Right atrium auricular region (tissue), 2 donors: Measurements from ENCODE around the gene ADCY4. TPM values are rescaled to one million over a fixed set of nuclear protein-coding genes. Genes with fewer than 3 reads are reported as not detected.

ENCODE experiments used
- DNase-seq: peaks from one replicate; pipeline ENCODE4 v3.0.0-alpha.2; 2019; ENCODE audit warnings: low spot score
- H3K27ac ChIP-seq, 2 donors: fragments of 200-600 bp; sonication (generic); 1 replicate in 1 of 2; 2 replicates in 1 of 2; pipeline ENCODE4 v1.5.1; 2016 to 2019
- H3K27me3 ChIP-seq, 2 donors: fragments of 200-600 bp; sonication (generic); one replicate each; pipeline versions ENCODE4 v1.5.1 to v1.6.0; 2017 to 2019
- H3K36me3 ChIP-seq: fragments of 200-600 bp; sonication (generic); one replicate; pipeline ENCODE4 v1.5.1; 2016
- H3K4me1 ChIP-seq, 2 donors: fragments of 200-600 bp; sonication (generic); one replicate each; pipeline versions ENCODE4 v1.5.1 to v1.6.0; 2017 to 2019
- H3K4me3 ChIP-seq, 2 donors: fragments of 200-600 bp; sonication (generic); 1 replicate in 1 of 2; 2 replicates in 1 of 2; pipeline ENCODE4 v1.5.1; 2017 to 2019; ENCODE audit warnings: mild to moderate bottlenecking in 1 of 2, moderate library complexity in 1 of 2
- H3K9me3 ChIP-seq, 2 donors: fragments of 200-600 bp; sonication (generic); one replicate each; pipeline ENCODE4 v1.5.1; 2019
- total RNA-seq, 2 donors: library from RNA; depleted of rRNA; stranded (reverse); fragments of >200 nt; gene quantifications; one replicate each; pipeline ENCODE4 v1.1.0, GENCODE V29; 2016
- TF ChIP-seq, protein P1 (sequence below), 2 donors: fragments of 200-600 bp; sonication (generic); IDR thresholded peaks; one replicate each; pipeline ENCODE4 v1.5.1; 2019; ENCODE audit warnings: antibody characterized with exemption in 2 of 2

Gene ADCY4
- total RNA-seq, 2 donors from 2014 or later = 17.1 to 25.5 TPM

DNA sequence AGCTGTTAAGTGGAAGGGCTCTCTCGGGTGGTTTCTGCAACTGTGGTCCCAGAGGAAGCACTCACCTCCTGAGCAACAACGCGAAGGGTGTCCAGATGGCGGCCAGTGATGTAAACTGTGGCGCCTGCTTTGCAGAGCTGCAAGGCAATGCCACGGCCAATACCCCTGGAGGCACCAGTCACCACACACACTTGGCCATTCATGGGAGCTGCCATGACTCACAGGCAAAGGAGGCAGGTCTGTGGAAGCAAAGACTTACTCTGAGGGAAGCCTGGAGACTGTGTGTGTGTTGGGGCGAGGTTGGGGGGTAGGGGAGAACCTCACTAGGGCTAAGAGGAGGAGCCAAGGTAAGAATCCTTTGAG lies 36.0 kb downstream of the ADCY4 start:
- TF ChIP-seq, protein P1, sequence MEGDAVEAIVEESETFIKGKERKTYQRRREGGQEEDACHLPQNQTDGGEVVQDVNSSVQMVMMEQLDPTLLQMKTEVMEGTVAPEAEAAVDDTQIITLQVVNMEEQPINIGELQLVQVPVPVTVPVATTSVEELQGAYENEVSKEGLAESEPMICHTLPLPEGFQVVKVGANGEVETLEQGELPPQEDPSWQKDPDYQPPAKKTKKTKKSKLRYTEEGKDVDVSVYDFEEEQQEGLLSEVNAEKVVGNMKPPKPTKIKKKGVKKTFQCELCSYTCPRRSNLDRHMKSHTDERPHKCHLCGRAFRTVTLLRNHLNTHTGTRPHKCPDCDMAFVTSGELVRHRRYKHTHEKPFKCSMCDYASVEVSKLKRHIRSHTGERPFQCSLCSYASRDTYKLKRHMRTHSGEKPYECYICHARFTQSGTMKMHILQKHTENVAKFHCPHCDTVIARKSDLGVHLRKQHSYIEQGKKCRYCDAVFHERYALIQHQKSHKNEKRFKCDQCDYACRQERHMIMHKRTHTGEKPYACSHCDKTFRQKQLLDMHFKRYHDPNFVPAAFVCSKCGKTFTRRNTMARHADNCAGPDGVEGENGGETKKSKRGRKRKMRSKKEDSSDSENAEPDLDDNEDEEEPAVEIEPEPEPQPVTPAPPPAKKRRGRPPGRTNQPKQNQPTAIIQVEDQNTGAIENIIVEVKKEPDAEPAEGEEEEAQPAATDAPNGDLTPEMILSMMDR (IDR thresholded peaks at IDR 0.05) = no peak
- Histone ChIP-seq H3K27me3 (no peaks in the 10 kb centered on the region), H3K27ac (peak overlapping the region; percentile 84 to 91), H3K36me3 (peaks cover 45% of the 10 kb centered on the region), H3K9me3 (no peaks in the 10 kb centered on the region), H3K4me1 (peaks cover 0 to 20% of the 10 kb centered on the region in 2 donors), H3K4me3 (peak overlapping the region; percentile 80 to 87)
- DNase-seq = no peak

DNA sequence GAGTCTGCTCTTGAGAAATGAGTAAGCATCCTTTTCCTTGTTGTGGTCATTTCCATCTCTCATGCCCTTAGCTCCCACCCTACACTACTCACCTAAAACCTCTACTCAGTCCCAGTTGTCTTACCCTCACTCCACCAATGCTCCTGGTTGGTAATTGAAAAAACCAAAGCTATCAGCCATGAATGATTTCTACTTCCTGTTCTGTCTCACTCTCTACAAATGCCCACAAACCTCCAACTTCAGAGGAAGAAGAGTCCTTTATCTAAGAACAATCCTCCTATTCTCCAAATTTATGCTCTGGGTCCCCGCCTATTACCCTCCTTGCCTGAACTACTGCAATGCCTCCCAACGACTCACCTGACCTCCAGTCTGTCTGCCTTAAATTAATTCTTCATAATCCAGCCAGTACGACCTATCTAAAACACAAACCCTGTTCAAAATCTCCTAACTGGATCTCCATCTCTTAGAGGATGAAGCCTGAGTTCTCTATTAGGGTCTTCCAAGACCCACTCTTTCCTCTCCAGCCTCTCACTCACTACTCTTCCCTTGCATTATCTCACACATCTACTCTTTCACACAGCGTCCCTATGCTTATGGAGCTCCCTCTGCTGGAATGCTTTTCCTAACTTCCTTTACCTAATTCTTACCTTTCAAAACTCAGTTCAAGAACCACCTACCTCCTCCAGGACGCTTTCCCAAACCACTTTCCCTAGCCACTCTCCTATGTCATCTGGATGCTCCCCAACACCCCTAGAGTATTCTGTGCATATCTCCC lies 37.5 kb downstream of the ADCY4 start:
- no peak overlapping the region for H3K4me3 ChIP-seq
- H3K36me3 ChIP-seq = peaks cover 30% of the 10 kb centered on the region
- no peak for DNase-seq
- H3K27ac ChIP-seq = no peak overlapping the region
- TF ChIP-seq, protein P1 (IDR thresholded peaks at IDR 0.05) = no peak
- H3K27me3 ChIP-seq = no peaks in the 10 kb centered on the region
- no peaks in the 10 kb centered on the region for H3K9me3 ChIP-seq
- H3K4me1 ChIP-seq = peaks cover 0 to 20% of the 10 kb centered on the region in 2 donors

DNA sequence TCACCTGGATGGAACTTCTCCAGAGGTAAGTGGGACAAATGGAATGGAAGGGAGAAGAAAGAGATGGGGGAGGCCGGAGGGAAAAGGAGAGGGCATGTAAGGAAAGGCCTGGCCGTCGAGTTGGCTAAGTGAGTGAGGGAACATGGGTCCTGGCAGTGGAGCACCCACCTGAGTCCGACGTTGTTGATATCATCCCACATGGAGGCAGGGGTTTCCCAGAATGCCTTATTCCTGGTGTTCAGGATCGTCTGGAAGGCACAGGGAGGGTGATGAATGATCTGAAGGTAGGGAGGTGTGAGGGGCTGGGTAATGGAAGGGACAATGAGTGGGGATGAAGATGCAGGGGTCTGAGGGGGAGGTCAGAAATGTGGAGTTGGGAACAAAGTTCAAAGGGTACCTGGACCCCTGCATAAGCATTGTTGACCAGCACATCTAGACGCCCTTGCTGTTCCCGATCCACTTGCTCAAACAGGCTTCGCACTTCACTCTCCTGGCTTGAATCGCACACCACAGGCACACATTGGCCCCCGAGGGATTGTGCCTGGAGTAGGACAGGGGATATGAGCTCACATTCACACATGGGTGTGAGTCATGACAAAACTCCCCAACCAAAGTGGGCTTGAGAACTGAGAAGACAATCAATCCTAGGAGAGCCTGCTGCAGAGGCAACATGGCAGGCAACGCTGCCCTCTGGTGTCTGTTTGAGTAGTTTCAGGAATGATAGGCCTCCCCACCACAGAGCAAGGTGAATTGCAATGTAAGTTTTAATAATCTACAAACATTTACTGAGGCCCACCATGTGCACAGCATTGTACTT lies 38.3 kb downstream of the ADCY4 start:
- DNase-seq = peak; percentile 72
- Histone ChIP-seq H3K36me3 (peaks cover 22% of the 10 kb centered on the region), H3K9me3 (no peaks in the 10 kb centered on the region), H3K4me1 (peaks cover 0 to 20% of the 10 kb centered on the region in 2 donors), H3K27me3 (no peaks in the 10 kb centered on the region), H3K4me3 (no peak overlapping the region), H3K27ac (no peak overlapping the region)
- TF ChIP-seq, protein P1 (IDR thresholded peaks at IDR 0.05) = peak; percentile 30 to 79

GRCh38 chr14:24293525-24293924 lies 41.3 kb downstream of the ADCY4 start:
- TF ChIP-seq, protein P1 (IDR thresholded peaks at IDR 0.05) = no peak
- no peak overlapping the region for H3K27ac ChIP-seq
- H3K4me1 ChIP-seq = no peaks in the 10 kb centered on the region
- H3K4me3 ChIP-seq = no peak overlapping the region
- H3K36me3 ChIP-seq = peaks cover 41% of the 10 kb centered on the region
- H3K27me3 ChIP-seq = no peaks in the 10 kb centered on the region
- H3K9me3 ChIP-seq = no peaks in the 10 kb centered on the region
- no peak for DNase-seq

DNA sequence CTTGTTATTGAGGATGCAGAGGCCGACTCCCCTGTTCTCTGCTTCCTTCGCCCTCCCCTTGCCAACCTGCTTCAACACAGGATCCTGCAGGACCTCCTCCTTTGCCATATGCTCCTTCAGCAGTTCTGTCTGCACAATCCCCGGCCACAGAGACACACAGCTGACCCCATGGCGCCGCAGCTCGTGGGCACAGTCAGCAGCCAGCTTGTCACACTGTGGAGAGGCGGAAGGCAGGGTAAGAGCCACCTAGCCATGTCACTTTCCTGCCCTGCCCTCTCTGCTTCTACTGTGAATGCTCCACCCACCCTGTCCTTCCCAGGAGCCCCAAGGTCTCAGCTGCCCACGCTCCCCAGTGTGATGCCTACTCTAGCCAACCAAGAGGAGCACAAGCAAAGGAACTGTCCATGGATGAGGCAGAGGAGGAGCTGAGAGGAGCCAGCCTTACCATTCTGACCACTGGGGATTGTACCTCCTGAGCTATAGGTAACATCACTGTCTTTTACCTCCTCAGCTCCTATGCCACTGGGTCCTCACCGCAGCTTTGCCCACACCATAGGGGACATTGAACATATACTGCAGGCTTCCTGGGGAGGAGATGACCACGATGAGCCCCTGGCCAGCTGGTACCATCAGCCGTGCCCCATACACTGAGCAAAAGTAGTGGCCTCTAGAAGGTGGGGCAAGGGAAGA lies 42.6 kb downstream of the ADCY4 start:
- H3K9me3 ChIP-seq = no peaks in the 10 kb centered on the region
- H3K4me1 ChIP-seq = no peaks in the 10 kb centered on the region
- no peak overlapping the region for H3K4me3 ChIP-seq
- H3K36me3 ChIP-seq = peaks cover 41% of the 10 kb centered on the region
- TF ChIP-seq, protein P1 (IDR thresholded peaks at IDR 0.05) = no peak
- H3K27ac ChIP-seq = no peak overlapping the region
- no peaks in the 10 kb centered on the region for H3K27me3 ChIP-seq
- no peak for DNase-seq
